A549 (cell line): Measurements from ENCODE around the gene CEACAM4.
A peak's percentile ranks its signal among the peaks of the same experiment; 100 is the strongest.

Source experiments
- EHMT2 ChIP-seq: fragments of 200-600 bp; sonication (generic); IDR thresholded peaks from 2 replicates; pipeline ENCODE4 v1.6.1; 2016; ENCODE audit warnings: antibody characterized with exemption, low read depth, mild to moderate bottlenecking, moderate library complexity
- EP300 ChIP-seq, 2 experiments: fragments of >200 bp; sonication (Bioruptor Twin); formaldehyde crosslinking; IDR thresholded peaks; 2 replicates in 1 of 2; 3 replicates in 1 of 2; pipeline ENCODE4 v1.6.1; 2016 to 2017
- MYC ChIP-seq: IDR thresholded peaks from 2 replicates; pipeline ENCODE4 v1.6.1; 2012; ENCODE audit warnings: mild to moderate bottlenecking, inconsistent platforms, low read length, improper control_type of control experiment, borderline replicate concordance
- POLR2A ChIP-seq: IDR thresholded peaks from 2 replicates; pipeline ENCODE4 v1.6.1; 2012; ENCODE audit warnings: mild to moderate bottlenecking, low read length
- RAD21 ChIP-seq, 2 experiments: fragments of >200 bp in 1 of 2; sonication (Bioruptor Twin) in 1 of 2; formaldehyde crosslinking in 1 of 2; IDR thresholded peaks in 1 of 2; conservative IDR thresholded peaks in 1 of 2; 2 replicates in 1 of 2; 3 replicates in 1 of 2; pipeline ENCODE4 v1.6.1; 2012 to 2018; ENCODE audit warnings: inconsistent platforms in 1 of 2
- RNF2 ChIP-seq: fragments of 200-600 bp; sonication (generic); IDR thresholded peaks from 2 replicates; pipeline ENCODE4 v1.6.1; 2016; ENCODE audit warnings: low read depth, mild to moderate bottlenecking, antibody characterized with exemption, moderate library complexity, borderline replicate concordance
- SMC3 ChIP-seq: fragments of >200 bp; sonication (Bioruptor Twin); formaldehyde crosslinking; IDR thresholded peaks from 3 replicates; pipeline ENCODE4 v1.6.1; 2018; ENCODE audit warnings: inconsistent platforms
- TF ChIP-seq, protein P1 (sequence below): fragments of >200 bp; sonication (Bioruptor Twin); formaldehyde crosslinking; IDR thresholded peaks from 3 replicates; pipeline ENCODE4 v1.5.1; 2016
- TF ChIP-seq, protein P2 (sequence below): fragments of 250-450 bp; sonication (Bioruptor Pico); IDR thresholded peaks from 2 replicates; pipeline ENCODE4 v1.5.0; 2020; ENCODE audit warnings: low read depth, mild to moderate bottlenecking, moderate library complexity

DNA sequence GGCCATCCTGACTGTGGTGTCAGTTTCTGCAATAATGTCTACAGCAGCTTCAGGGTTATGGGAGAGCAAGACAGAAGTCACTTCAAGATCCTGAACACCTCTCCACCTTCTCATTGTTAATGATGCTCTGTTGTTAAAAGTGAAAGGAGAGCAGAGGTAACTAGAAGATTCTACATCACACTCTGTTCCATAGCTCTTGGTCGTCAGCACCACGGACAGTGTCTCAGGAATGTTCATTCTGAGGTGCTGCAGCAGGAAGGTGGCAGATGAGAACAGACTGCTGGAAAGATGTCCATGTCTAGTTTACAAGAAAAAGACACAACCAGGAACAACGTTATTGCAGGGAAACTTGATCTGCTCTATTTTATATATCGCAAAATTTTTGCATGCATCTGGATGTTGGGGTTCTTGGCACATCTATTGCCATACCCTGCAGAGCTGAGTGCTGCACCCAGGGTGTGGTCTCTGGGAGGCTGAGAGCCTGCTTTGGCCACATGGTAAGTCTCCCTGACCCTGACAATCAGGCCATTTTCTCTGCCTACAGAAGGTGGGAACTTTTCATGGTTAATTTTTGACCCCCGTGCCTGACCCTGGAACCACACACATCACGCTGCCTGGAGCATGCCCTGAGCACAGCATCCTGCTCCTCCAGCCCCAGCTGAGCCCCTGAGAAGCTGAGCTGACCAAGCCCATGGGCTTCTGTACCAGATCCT, 38.2 kb downstream of the CEACAM4 start:
- TF ChIP-seq, protein P1, sequence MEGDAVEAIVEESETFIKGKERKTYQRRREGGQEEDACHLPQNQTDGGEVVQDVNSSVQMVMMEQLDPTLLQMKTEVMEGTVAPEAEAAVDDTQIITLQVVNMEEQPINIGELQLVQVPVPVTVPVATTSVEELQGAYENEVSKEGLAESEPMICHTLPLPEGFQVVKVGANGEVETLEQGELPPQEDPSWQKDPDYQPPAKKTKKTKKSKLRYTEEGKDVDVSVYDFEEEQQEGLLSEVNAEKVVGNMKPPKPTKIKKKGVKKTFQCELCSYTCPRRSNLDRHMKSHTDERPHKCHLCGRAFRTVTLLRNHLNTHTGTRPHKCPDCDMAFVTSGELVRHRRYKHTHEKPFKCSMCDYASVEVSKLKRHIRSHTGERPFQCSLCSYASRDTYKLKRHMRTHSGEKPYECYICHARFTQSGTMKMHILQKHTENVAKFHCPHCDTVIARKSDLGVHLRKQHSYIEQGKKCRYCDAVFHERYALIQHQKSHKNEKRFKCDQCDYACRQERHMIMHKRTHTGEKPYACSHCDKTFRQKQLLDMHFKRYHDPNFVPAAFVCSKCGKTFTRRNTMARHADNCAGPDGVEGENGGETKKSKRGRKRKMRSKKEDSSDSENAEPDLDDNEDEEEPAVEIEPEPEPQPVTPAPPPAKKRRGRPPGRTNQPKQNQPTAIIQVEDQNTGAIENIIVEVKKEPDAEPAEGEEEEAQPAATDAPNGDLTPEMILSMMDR: no peak
- TF ChIP-seq EP300 (IDR thresholded peaks at IDR 0.05) (no peak), RAD21 (conservative IDR thresholded peaks at IDR 0.05 in 1 of 2, IDR thresholded peaks at IDR 0.05 in 1 of 2) (no peak), MYC (no peak), RNF2 (no peak), POLR2A (no peak), SMC3 (no peak), EHMT2 (peak; percentile 71; the same call in 1 of the 2 replicates)
- TF ChIP-seq, protein P2, sequence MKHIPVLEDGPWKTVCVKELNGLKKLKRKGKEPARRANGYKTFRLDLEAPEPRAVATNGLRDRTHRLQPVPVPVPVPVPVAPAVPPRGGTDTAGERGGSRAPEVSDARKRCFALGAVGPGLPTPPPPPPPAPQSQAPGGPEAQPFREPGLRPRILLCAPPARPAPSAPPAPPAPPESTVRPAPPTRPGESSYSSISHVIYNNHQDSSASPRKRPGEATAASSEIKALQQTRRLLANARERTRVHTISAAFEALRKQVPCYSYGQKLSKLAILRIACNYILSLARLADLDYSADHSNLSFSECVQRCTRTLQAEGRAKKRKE: no peak
